Ovary (tissue), 9 donors: ENCODE results near the gene AGBL4. TPM values are rescaled to one million over a fixed set of nuclear protein-coding genes. Genes with fewer than 3 reads are reported as not detected.

Source experiments
- DNase-seq, 5 donors: peaks; one replicate each; pipeline ENCODE4 v3.0.0-alpha.2; 2019 to 2020
- H3K27ac ChIP-seq, 2 donors: fragments of 200-600 bp; one replicate each; pipeline versions ENCODE4 v1.5.1 to v1.8.0; 2019 to 2022
- H3K27me3 ChIP-seq: fragments of 200-600 bp; one replicate; pipeline ENCODE4 v1.8.0; 2022
- H3K36me3 ChIP-seq: fragments of 200-600 bp; sonication (generic); one replicate; pipeline ENCODE4 v1.5.1; 2019
- H3K4me1 ChIP-seq: one replicate; pipeline ENCODE4 v1.8.1; 2013; ENCODE audit warnings: mild to moderate bottlenecking, moderate library complexity; ENCODE audit not compliant: insufficient read depth
- H3K4me3 ChIP-seq: fragments of 200-600 bp; sonication (generic); one replicate; pipeline ENCODE4 v1.5.1; 2017
- H3K9me3 ChIP-seq, 2 donors: fragments of 200-600 bp in 1 of 2; sonication (generic) in 1 of 2; one replicate each; pipeline versions ENCODE4 v1.5.1 to v1.8.1; 2013 to 2019; ENCODE audit warnings: mild to moderate bottlenecking in 1 of 2, moderate library complexity in 1 of 2
- EP300 ChIP-seq: sonication (generic); formaldehyde crosslinking; IDR thresholded peaks from one replicate; pipeline ENCODE4 v1.6.1; 2017; ENCODE audit warnings: antibody characterized with exemption
- POLR2A ChIP-seq: fragments of 450-650 bp; IDR thresholded peaks from one replicate; pipeline ENCODE4 v1.6.1; 2017; ENCODE audit warnings: antibody characterized with exemption, mild to moderate bottlenecking, moderate library complexity
- WGBS, 3 donors: extraction: QIAGEN DNeasy Blood & Tissue Kit in 1 of 3; methylation state at CpG; one replicate each; pipeline versions ENCODE4 v1.1.5 to v1.1.7; 2013 to 2017; 5-methylcytosine and 5-hydroxymethylcytosine counted together
- intact Hi-C, 4 donors: fragments of 100-400 bp; cut with DNase I; formaldehyde crosslinking; loops; one replicate each; pipeline versions ENCODE4 v1.11.0 to v1.15.1; 2022 to 2023
- polyA plus RNA-seq, 2 donors: library from polyadenylated mRNA; stranded (reverse); fragments of 200-250 nt in 1 of 2; fragments of 350-450 nt in 1 of 2; fragmentation: Illumina TruSeq in 1 of 2; extraction: RNeasy Lipid Tissue Mini Kit (QIAGEN cat#74804) in 1 of 2; gene quantifications; one replicate each; pipeline ENCODE4 v1.2.3, GENCODE V29; 2013 to 2014
- total RNA-seq, 7 donors: library from RNA; depleted of rRNA in 2 of 7; stranded (reverse); fragments of >200 nt in 2 of 7; fragmentation: NEBNext Ultra II Directional in 3 of 7; extraction: Animal tissue kit (Norgen Biotek cat#: 25700) in 3 of 7; gene quantifications; one replicate each; pipeline versions ENCODE4 v1.1.0 to v1.2.4, GENCODE V29; 2016 to 2023
- TF ChIP-seq, protein P1 (sequence below), 3 donors: fragments of 450-650 bp in 2 of 3; fragments of 200-600 bp in 1 of 3; IDR thresholded peaks; one replicate each; pipeline versions ENCODE4 v1.5.1 to v1.8.0; 2016 to 2022; ENCODE audit warnings: antibody characterized with exemption in 3 of 3, mild to moderate bottlenecking in 1 of 3
- donor health status: DM: no; HTN: no; CAD: no; lungs with moderate emphysema.
- donor health status: DM: no; HTN: no; CAD: no.
- donor health status: Bipolar disorder and iron deficiency.
- donor health status: DM: yes; HTN: yes; CAD: no.
- donor health status: DM: no; HTN: no; CAD: no.
- donor health status: DM: yes; HTN: yes; CAD: no.

Gene AGBL4
- total and polyA plus RNA-seq, 9 donors, result 0.15 to 6.2 (median 0.64) TPM

- intact Hi-C loops, result loop anchor here in 1 of 4 donors (10.0 kb wide), 1 partner anchor 117 kb away; no protein-coding TSS in a partner anchor
- TF ChIP-seq EP300 (no peak), POLR2A (no peak)
- TF ChIP-seq, protein P1, sequence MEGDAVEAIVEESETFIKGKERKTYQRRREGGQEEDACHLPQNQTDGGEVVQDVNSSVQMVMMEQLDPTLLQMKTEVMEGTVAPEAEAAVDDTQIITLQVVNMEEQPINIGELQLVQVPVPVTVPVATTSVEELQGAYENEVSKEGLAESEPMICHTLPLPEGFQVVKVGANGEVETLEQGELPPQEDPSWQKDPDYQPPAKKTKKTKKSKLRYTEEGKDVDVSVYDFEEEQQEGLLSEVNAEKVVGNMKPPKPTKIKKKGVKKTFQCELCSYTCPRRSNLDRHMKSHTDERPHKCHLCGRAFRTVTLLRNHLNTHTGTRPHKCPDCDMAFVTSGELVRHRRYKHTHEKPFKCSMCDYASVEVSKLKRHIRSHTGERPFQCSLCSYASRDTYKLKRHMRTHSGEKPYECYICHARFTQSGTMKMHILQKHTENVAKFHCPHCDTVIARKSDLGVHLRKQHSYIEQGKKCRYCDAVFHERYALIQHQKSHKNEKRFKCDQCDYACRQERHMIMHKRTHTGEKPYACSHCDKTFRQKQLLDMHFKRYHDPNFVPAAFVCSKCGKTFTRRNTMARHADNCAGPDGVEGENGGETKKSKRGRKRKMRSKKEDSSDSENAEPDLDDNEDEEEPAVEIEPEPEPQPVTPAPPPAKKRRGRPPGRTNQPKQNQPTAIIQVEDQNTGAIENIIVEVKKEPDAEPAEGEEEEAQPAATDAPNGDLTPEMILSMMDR (IDR thresholded peaks at IDR 0.05), result no peak
- DNase-seq, result peak in 2 of 5 donors; percentile 18 to 23
- Histone ChIP-seq H3K9me3 (no peaks in the 10 kb centered on the region), H3K27me3 (no peaks in the 10 kb centered on the region), H3K36me3 (no peaks in the 10 kb centered on the region), H3K4me1 (peaks cover 2% of the 10 kb centered on the region), H3K27ac (no peak overlapping the region), H3K4me3 (no peak overlapping the region)
- 35 to 58% (median 42%) methylated on average over 13 of the region's 13 CpGs for WGBS, 3 donors
Measured at GRCh38 chr1:48687282-48688045, 1336.3 kb downstream of the AGBL4 start.

GRCh38 chr1:48686159-48686558 is 1337.6 kb downstream of the AGBL4 start:
- intact Hi-C loops, result loop anchor here in 1 of 4 donors (10.0 kb wide), 1 partner anchor 119 kb away; no protein-coding TSS in a partner anchor
- WGBS, 3 donors, result 88 to 94% (median 94%) methylated on average over 5 of the region's 5 CpGs

GRCh38 chr1:48684381-48684780 is 1339.4 kb downstream of the AGBL4 start:
- Histone ChIP-seq H3K4me1 (peaks cover 2% of the 10 kb centered on the region), H3K27me3 (no peaks in the 10 kb centered on the region)

More at GRCh38 chr1:48686159-48686558, 1337.6 kb downstream of the AGBL4 start:
- TF ChIP-seq, protein P1 (IDR thresholded peaks at IDR 0.05), result no peak
- TF ChIP-seq POLR2A, result no peak
- TF ChIP-seq EP300, result no peak
- Histone ChIP-seq H3K27me3 (no peaks in the 10 kb centered on the region), H3K9me3 (no peaks in the 10 kb centered on the region), H3K4me3 (no peak overlapping the region), H3K4me1 (peaks cover 2% of the 10 kb centered on the region), H3K36me3 (no peaks in the 10 kb centered on the region), H3K27ac (no peak overlapping the region)
- DNase-seq, result no peak

DNA sequence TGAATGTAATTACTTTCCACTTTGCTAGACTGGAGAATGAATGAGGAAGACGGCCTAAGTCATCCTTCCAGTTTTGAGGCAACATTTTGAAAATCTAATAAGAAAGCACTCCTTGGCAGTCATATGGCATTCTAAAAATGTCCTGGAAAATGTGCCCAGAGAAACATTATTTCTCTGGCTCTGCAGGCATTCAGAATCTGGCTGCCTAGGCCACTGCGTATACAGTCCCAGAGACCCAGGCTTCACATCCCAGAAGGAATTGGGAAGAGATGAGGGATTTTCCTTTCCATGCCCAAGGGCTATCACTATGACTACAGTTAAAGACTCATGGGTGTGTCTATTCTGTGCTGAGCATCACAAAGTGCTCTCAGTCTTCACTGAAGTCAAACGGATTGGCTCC is 1339.9 kb downstream of the AGBL4 start:
- intact Hi-C loops, result loop anchor here in 1 of 4 donors (10.0 kb wide), 1 partner anchor 121 kb away; no protein-coding TSS in a partner anchor
- peaks cover 2% of the 10 kb centered on the region for H3K4me1 ChIP-seq
- H3K27me3 ChIP-seq, result no peaks in the 10 kb centered on the region
- WGBS, 3 donors, result 65 to 85% (median 73%) methylated on average over 3 of the region's 3 CpGs
- H3K36me3 ChIP-seq, result no peaks in the 10 kb centered on the region
- TF ChIP-seq POLR2A, result no peak
- TF ChIP-seq EP300, result no peak
- TF ChIP-seq, protein P1 (IDR thresholded peaks at IDR 0.05), result no peak
- H3K9me3 ChIP-seq, result no peaks in the 10 kb centered on the region
- no peak overlapping the region for H3K27ac ChIP-seq
- no peak overlapping the region for H3K4me3 ChIP-seq
- no peak for DNase-seq

More at GRCh38 chr1:48684381-48684780, 1339.4 kb downstream of the AGBL4 start:
- DNase-seq, result no peak
- 90 to 97% (median 92%) methylated on average over 4 of the region's 4 CpGs for WGBS, 3 donors
- intact Hi-C loops, result loop anchor here in 1 of 4 donors (10.0 kb wide), 1 partner anchor 120 kb away; no protein-coding TSS in a partner anchor
- Histone ChIP-seq H3K36me3 (no peaks in the 10 kb centered on the region), H3K9me3 (no peaks in the 10 kb centered on the region), H3K27ac (no peak overlapping the region), H3K4me3 (no peak overlapping the region)
- no peak for TF ChIP-seq POLR2A
- TF ChIP-seq, protein P1 (IDR thresholded peaks at IDR 0.05), result no peak
- TF ChIP-seq EP300, result no peak
